H1 (cell line): ENCODE results near the gene ETV7. TPM values are rescaled to one million over a fixed set of nuclear protein-coding genes. Genes with fewer than 3 reads are reported as not detected.

ENCODE experiments used
- CTCF ChIA-PET: fragments of 300-600 bp; sonication (Branson Sonifier 250); formaldehyde crosslinking; loops from one replicate; lab custom pipeline; 2021; ENCODE audit not compliant: partially characterized antibody; lab: Charles Lee
- POLR2A ChIA-PET: fragments of 300-600 bp; sonication (Branson Sonifier 250); formaldehyde crosslinking; loops from one replicate; lab custom pipeline; 2021; ENCODE audit warnings: inconsistent platforms; ENCODE audit not compliant: partially characterized antibody; lab: Charles Lee
- DNase-seq, 2 experiments: peaks; one replicate each; pipeline versions ENCODE4 v3.0.0 to v3.0.0-alpha.2; 2010 to 2022; ENCODE audit warnings: low spot score in 2 of 2, low read depth in 1 of 2, mixed read lengths in 1 of 2
- FAIRE-seq: peaks from 2 replicates; lab custom pipeline; 2011; peaks lifted over from hg19 to GRCh38; lab: Jason Lieb, UNC
- H2AFZ ChIP-seq: 2 replicates; pipeline ENCODE4 v1.8.1; 2012; ENCODE audit warnings: low read length, inconsistent platforms
- H2AK5ac ChIP-seq: 2 replicates; pipeline ENCODE4 v1.6.1; 2013; ENCODE audit warnings: low read depth, low read length
- H2BK120ac ChIP-seq: replicated peaks from 2 replicates; pipeline ENCODE3; 2013; ENCODE audit warnings: low read depth, low read length, inconsistent platforms
- H2BK12ac ChIP-seq: 2 replicates; pipeline ENCODE4 v1.6.1; 2013; ENCODE audit warnings: low read depth, low read length
- H2BK15ac ChIP-seq: 2 replicates; pipeline ENCODE4 v1.6.1; 2013; ENCODE audit warnings: low read length
- H2BK20ac ChIP-seq: 2 replicates; pipeline ENCODE4 v1.6.1; 2013; ENCODE audit warnings: low read length
- H2BK5ac ChIP-seq: 2 replicates; pipeline ENCODE4 v1.6.1; 2013; ENCODE audit warnings: low read depth, low read length
- H3K14ac ChIP-seq: 2 replicates; pipeline ENCODE4 v1.6.1; 2013; ENCODE audit warnings: inconsistent platforms; ENCODE audit not compliant: insufficient read length
- H3K18ac ChIP-seq: 2 replicates; pipeline ENCODE4 v1.6.1; 2013; ENCODE audit warnings: low read length; ENCODE audit errors: extremely low read depth
- H3K23ac ChIP-seq: 2 replicates; pipeline ENCODE4 v1.6.1; 2013; ENCODE audit warnings: inconsistent platforms; ENCODE audit not compliant: insufficient read length
- H3K23me2 ChIP-seq: 2 replicates; pipeline ENCODE4 v1.6.1; 2013; ENCODE audit warnings: low read depth, low read length
- H3K27ac ChIP-seq: 2 replicates; pipeline ENCODE4 v1.6.1; 2011; ENCODE audit warnings: low read depth, low read length, inconsistent platforms
- H3K27me3 ChIP-seq, 4 experiments: replicated peaks in 1 of 4; 1 replicate in 1 of 4; 2 replicates in 3 of 4; pipeline versions ENCODE4 v1.6.1 to v1.8.1; 2011 to 2013; ENCODE audit warnings: low read length in 3 of 4, mild to moderate bottlenecking in 3 of 4, inconsistent platforms in 2 of 4, mixed read lengths in 2 of 4, moderate library complexity in 1 of 4; ENCODE audit not compliant: control insufficient read depth in 3 of 4, insufficient read depth in 3 of 4; ENCODE audit errors: extremely low read depth in 1 of 4
- H3K36me3 ChIP-seq, 4 experiments: 2 replicates each; pipeline versions ENCODE4 v1.6.1 to v1.8.1; 2011 to 2013; ENCODE audit warnings: mild to moderate bottlenecking in 4 of 4, low read length in 3 of 4, moderate library complexity in 2 of 4, control low read depth in 1 of 4, inconsistent platforms in 1 of 4; ENCODE audit not compliant: insufficient read depth in 4 of 4, control insufficient read depth in 2 of 4
- H3K4ac ChIP-seq: replicated peaks from 2 replicates; pipeline ENCODE3; 2013; ENCODE audit warnings: low read length, low read depth, mixed read lengths, inconsistent platforms; ENCODE audit not compliant: insufficient read length
- H3K4me1 ChIP-seq, 4 experiments: replicated peaks in 1 of 4; 1 replicate in 1 of 4; 2 replicates in 3 of 4; pipeline versions ENCODE4 v1.6.1 to v1.8.1; 2011 to 2013; ENCODE audit warnings: low read length in 3 of 4, inconsistent platforms in 2 of 4, mixed read lengths in 1 of 4; ENCODE audit not compliant: insufficient read depth in 4 of 4, control insufficient read depth in 3 of 4
- H3K4me2 ChIP-seq, 2 experiments: 2 replicates each; pipeline versions ENCODE4 v1.6.1 to v1.8.1; 2011 to 2013; ENCODE audit warnings: low read depth in 2 of 2, low read length in 2 of 2, control low read depth in 1 of 2, inconsistent platforms in 1 of 2, mild to moderate bottlenecking in 1 of 2; ENCODE audit not compliant: insufficient read depth in 1 of 2
- H3K4me3 ChIP-seq, 4 experiments: fragments of 200-600, 300-600 bp in 1 of 4; sonication (generic), shearing (Covaris generic), sonication (Bioruptor Twin) in 1 of 4; 2 replicates each; pipeline versions ENCODE4 v1.5.1 to v1.8.1; 2011 to 2016; ENCODE audit warnings: low read length in 4 of 4, low read depth in 3 of 4, control low read depth in 2 of 4, inconsistent platforms in 2 of 4, mild to moderate bottlenecking in 2 of 4, mixed read lengths in 1 of 4, moderate library complexity in 1 of 4; ENCODE audit not compliant: insufficient read depth in 2 of 4; ENCODE audit errors: extremely low read depth in 1 of 4
- H3K56ac ChIP-seq: replicated peaks from 2 replicates; pipeline ENCODE3; 2013; ENCODE audit warnings: low read depth, mild to moderate bottlenecking, mixed read lengths, low read length, inconsistent platforms; ENCODE audit not compliant: insufficient read length
- H3K79me1 ChIP-seq: 2 replicates; pipeline ENCODE4 v1.6.1; 2013; ENCODE audit warnings: low read depth, low read length, control low read depth
- H3K79me2 ChIP-seq, 2 experiments: 2 replicates each; pipeline versions ENCODE4 v1.6.1 to v1.8.1; 2012 to 2013; ENCODE audit warnings: low read length in 2 of 2, mild to moderate bottlenecking in 2 of 2, inconsistent platforms in 1 of 2; ENCODE audit not compliant: insufficient read depth in 2 of 2, control insufficient read depth in 1 of 2
- H3K9ac ChIP-seq, 4 experiments: replicated peaks in 1 of 4; 1 replicate in 1 of 4; 2 replicates in 3 of 4; pipeline versions ENCODE4 v1.6.1 to v1.8.1; 2011 to 2013; ENCODE audit warnings: low read depth in 3 of 4, low read length in 3 of 4, control low read depth in 2 of 4, mild to moderate bottlenecking in 2 of 4, moderate library complexity in 2 of 4, inconsistent platforms in 1 of 4; ENCODE audit errors: extremely low read depth in 1 of 4
- H3K9me3 ChIP-seq, 2 experiments: 2 replicates each; pipeline versions ENCODE4 v1.6.1 to v1.8.1; 2012 to 2013; ENCODE audit warnings: mild to moderate bottlenecking in 2 of 2, moderate library complexity in 2 of 2, control low read depth in 1 of 2, inconsistent platforms in 1 of 2, low read depth in 1 of 2, low read length in 1 of 2, mixed read lengths in 1 of 2; ENCODE audit not compliant: insufficient read depth in 2 of 2
- H4K20me1 ChIP-seq, 2 experiments: replicated peaks in 1 of 2; 2 replicates each; pipeline versions ENCODE3 to v1.8.1; 2011 to 2013; ENCODE audit warnings: inconsistent platforms in 2 of 2, low read length in 2 of 2, mild to moderate bottlenecking in 1 of 2; ENCODE audit not compliant: insufficient read depth in 2 of 2, control insufficient read depth in 1 of 2
- H4K5ac ChIP-seq: 2 replicates; pipeline ENCODE4 v1.6.1; 2013; ENCODE audit warnings: low read length, low read depth, mixed read lengths, inconsistent platforms; ENCODE audit not compliant: insufficient read length
- H4K8ac ChIP-seq: 2 replicates; pipeline ENCODE4 v1.8.0; 2013; ENCODE audit warnings: mild to moderate bottlenecking, moderate library complexity, low read length, inconsistent platforms; ENCODE audit not compliant: insufficient read depth; ENCODE audit errors: extremely low read depth
- H4K91ac ChIP-seq: replicated peaks from 2 replicates; pipeline ENCODE3; 2013; ENCODE audit warnings: low read length, mixed read lengths, inconsistent platforms; ENCODE audit not compliant: insufficient read length
- NRF1 ChIP-seq: IDR thresholded peaks from 2 replicates; pipeline ENCODE4 v1.6.1; 2011; ENCODE audit warnings: mild to moderate bottlenecking, low read depth, low read length, improper control_type of control experiment
- SP4 ChIP-seq: IDR thresholded peaks from 2 replicates; pipeline ENCODE4 v1.6.1; 2012; ENCODE audit warnings: low read length, inconsistent platforms
- TAF1 ChIP-seq: IDR thresholded peaks from 2 replicates; pipeline ENCODE4 v1.6.1; 2011; ENCODE audit warnings: mild to moderate bottlenecking, low read depth, low read length
- WGBS, 2 experiments: shearing (Covaris generic) in 1 of 2; methylation state at CpG; one replicate each; pipeline versions ENCODE4 v1.1.6 to v1.1.7; 2013 to 2015; ENCODE audit warnings: low lambda C conversion rate in 2 of 2, mixed read lengths in 2 of 2, inconsistent platforms in 1 of 2, low coverage in 1 of 2, missing lambda C conversion rate in 1 of 2; ENCODE audit not compliant: insufficient replicate concordance in 2 of 2, insufficient coverage in 1 of 2, insufficient read length in 1 of 2; ENCODE audit errors: extremely low coverage in 1 of 2, missing lambda C conversion rate in 1 of 2; 5-methylcytosine and 5-hydroxymethylcytosine counted together
- polyA plus RNA-seq, 7 experiments: library from polyadenylated mRNA; depleted of rRNA in 3 of 7; stranded (reverse) in 5 of 7; unstranded in 2 of 7; fragments of >200 nt in 5 of 7; fragments of 200-250 nt in 2 of 7; gene quantifications; 1 replicate in 5 of 7; 2 replicates in 1 of 7; 4 replicates in 1 of 7; pipeline versions ENCODE4 v1.2.1 to v1.2.3, GENCODE V29; 2011 to 2013; ENCODE audit warnings: missing spikeins in 2 of 7, mixed read lengths in 2 of 7
- total RNA-seq: library from RNA; stranded (reverse); fragmentation: NEBNext Ultra II Directional; extraction: Animal tissue kit (Norgen Biotek cat#: 25700); gene quantifications from 2 replicates; pipeline ENCODE4 v1.2.1, GENCODE V29; 2021

Gene ETV7
- total and polyA plus RNA-seq, 2 of the 8 experiments (the other 6 are each of a cell fraction or from before 2014, with no cell fraction given) = 0.54 to 2.4 TPM

- no peaks in the 10 kb centered on the region for H4K20me1 ChIP-seq
- H3K4ac ChIP-seq = no peak within 1 kb of the TSS
- no peak within 1 kb of the TSS for H2BK20ac ChIP-seq
- no peak within 1 kb of the TSS for H2AK5ac ChIP-seq
- H3K56ac ChIP-seq = no peak within 1 kb of the TSS
- no peak within 1 kb of the TSS for H3K18ac ChIP-seq
- H3K79me1 ChIP-seq = no peaks in the 10 kb centered on the region
- no peak within 1 kb of the TSS for H2BK120ac ChIP-seq
- DNase-seq (no peak), FAIRE-seq (no peak)
- no peak within 1 kb of the TSS for H2AFZ ChIP-seq
- no peaks in the 10 kb centered on the region for H3K36me3 ChIP-seq
- H3K4me1 ChIP-seq = peaks cover 0 to 5% (median 2%) of the 10 kb centered on the region in 4 experiments; a peak in 4 of 7 replicates
- TF ChIP-seq NRF1 (no peak), TAF1 (no peak), SP4 (no peak)
- H2BK15ac ChIP-seq = no peak within 1 kb of the TSS
- 86% methylated on average over 3 of the region's 3 CpGs; no CpG with 5 or more reads in 1 of the 2 experiments for WGBS, 2 experiments
- H3K79me2 ChIP-seq = no peaks in the 10 kb centered on the region
- peaks cover 3% of the 10 kb centered on the region; the same call in 1 of the 2 replicates for H3K23me2 ChIP-seq
- no peak within 1 kb of the TSS for H2BK5ac ChIP-seq
- CTCF ChIA-PET = interaction anchor here (1.0 to 2.9 kb wide), 2 partner anchors 24 to 46 kb away, joined by 3 to 13 read pairs; no protein-coding TSS in a partner anchor
- POLR2A ChIA-PET = no interaction called here
- no peak within 1 kb of the TSS for H3K9ac ChIP-seq
- H3K4me3 ChIP-seq = no peak within 1 kb of the TSS
- peaks cover 0 to 9% (median 4%) of the 10 kb centered on the region in 4 experiments; a peak in 3 of 7 replicates for H3K27me3 ChIP-seq
- H3K23ac ChIP-seq = no peak within 1 kb of the TSS
- no peak within 1 kb of the TSS for H4K8ac ChIP-seq
- H3K27ac ChIP-seq = no peak within 1 kb of the TSS
- H3K14ac ChIP-seq = no peak within 1 kb of the TSS
- H3K4me2 ChIP-seq = no peak within 1 kb of the TSS
- no peak within 1 kb of the TSS for H4K91ac ChIP-seq
- no peak within 1 kb of the TSS for H2BK12ac ChIP-seq
- H3K9me3 ChIP-seq = no peaks in the 10 kb centered on the region
- H4K5ac ChIP-seq = no peak within 1 kb of the TSS
Measured at GRCh38 chr6:36336779-36337241, 50.7 kb downstream of the ETV7 start, which contains the start of gene BNIP5. TSS of gene BNIP5 (minus strand) at chr6:36336888. CDS start at chr6:36330690, 6,198 bp downstream.
